ENCODE measurements around the gene TPM3.
"Not testable (repeated sequence)": the region's sequence is repeated elsewhere in the genome, so short reads cannot be mapped to it uniquely, and the experiment has no call there.

Gene TPM3

DNA sequence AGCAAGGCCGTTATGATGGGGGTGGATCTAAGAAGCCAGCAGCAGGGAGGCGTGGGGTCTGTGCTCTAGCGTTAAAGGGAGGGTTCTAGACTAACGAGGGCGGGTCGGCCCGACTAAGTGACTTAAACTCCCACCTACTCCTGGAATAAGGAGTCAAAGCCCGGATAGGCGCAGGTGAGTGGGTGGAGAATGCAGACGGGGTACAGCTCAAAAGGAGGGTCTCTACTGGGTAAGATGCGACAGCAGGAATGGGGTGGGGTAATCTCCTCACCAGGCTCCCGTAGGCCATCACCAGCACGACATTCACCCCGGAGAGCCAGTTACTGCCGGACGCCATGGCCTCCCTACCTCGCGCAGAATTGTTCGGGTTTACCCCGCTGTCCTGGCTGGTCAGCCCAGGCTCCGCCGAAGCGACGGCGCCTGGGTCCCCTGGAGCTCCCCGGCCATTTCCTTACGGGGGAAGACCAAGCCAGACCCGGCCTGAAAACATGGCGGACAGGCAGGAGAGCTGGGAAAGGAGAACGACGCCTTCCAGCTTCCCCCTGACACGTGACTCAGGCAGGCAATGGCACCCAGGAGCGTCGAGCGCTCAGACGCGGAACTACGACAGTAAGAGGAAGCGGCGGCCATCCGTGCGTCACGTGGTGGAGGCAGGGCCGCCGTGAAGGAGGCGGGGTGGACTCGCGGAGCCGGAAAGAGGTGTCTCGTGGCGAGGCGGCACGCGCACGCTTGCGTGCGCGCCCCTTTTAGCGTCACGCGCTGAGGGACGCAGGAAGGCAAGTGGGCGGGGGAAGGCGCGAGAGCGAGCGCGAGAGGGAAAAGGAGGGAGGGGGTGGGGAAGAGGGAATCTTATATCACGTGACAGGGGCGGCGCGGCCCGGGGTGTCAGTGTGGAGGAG is 28.4 kb upstream of the TPM3 start, which contains the start of gene UBAP2L:
UBAP2L (plus strand) TSS at position 885 of the 899 bp plus-strand sequence. CDS start 4,169 bp downstream, outside the sequence.
- H3K4me3 Mint-ChIP-seq, result peak within 1 kb of the TSS; percentile 95 to 96
- peak within 1 kb of the TSS; percentile 99 for H3K27ac Mint-ChIP-seq
- H3K36me3 Mint-ChIP-seq, result peaks cover 34 to 49% of the 10 kb centered on the region in 2 donors
- peaks cover 24 to 67% of the 10 kb centered on the region in 2 donors for H3K4me1 Mint-ChIP-seq
- ATAC-seq (replicated peaks) (peak; percentile 92 to 95), DNase-seq (peak; percentile 99)
- H3K27me3 Mint-ChIP-seq, result no peaks in the 10 kb centered on the region
- no peaks in the 10 kb centered on the region for H3K9me3 Mint-ChIP-seq

GRCh38 chr1:154219541-154219940 is 27.6 kb upstream of the TPM3 start:
- Mint-ChIP-seq H3K27ac (peak overlapping the region; percentile 99), H3K9me3 (no peaks in the 10 kb centered on the region), H3K27me3 (no peaks in the 10 kb centered on the region), H3K36me3 (peaks cover 34 to 48% of the 10 kb centered on the region in 2 donors), H3K4me3 (peak overlapping the region; percentile 95 to 96), H3K4me1 (peaks cover 24 to 60% of the 10 kb centered on the region in 2 donors)
- ATAC-seq (replicated peaks) (no peak), DNase-seq (no peak)

DNA sequence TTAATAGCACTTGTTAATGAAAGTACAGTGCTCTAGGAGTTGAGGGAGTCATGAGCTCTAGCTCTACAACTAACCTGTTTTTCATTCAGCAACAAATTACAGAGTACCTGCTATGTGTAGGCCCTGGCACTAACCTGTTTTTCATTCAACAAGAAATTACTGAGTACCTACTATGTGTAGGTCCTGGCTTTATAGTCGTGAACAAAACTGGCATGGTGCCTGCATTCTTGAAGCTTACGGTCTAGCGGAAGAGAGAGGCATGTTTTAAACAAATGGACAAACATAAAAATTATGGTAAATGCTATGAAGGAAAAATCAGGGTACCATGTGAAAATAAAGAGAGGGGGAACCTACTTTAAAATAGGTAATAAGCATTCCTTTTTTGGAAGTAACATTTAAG is 26.6 kb upstream of the TPM3 start:
- Mint-ChIP-seq H3K4me1 (peaks cover 20 to 50% of the 10 kb centered on the region in 2 donors), H3K27me3 (no peaks in the 10 kb centered on the region), H3K36me3 (peaks cover 34 to 45% of the 10 kb centered on the region in 2 donors)

DNA sequence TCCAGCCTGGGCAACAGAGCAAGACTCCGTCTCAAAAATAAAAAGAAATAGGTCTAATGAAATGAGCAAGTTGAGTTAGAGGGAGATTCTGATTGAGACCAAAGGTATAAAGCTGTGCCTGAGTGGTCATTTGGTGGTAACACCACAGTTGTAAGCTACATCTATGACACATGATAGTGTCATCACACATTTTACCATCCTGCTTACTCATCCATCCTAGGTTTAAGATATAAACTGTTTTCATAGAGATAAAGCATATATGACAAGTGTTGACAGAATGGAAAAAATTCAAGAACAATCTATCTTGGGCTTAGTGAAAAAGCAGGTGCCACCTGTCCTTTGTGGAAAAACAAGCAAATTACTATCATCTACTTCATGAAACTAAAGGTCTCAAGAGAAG is 21.4 kb upstream of the TPM3 start:
- no peaks in the 10 kb centered on the region for H3K27me3 Mint-ChIP-seq
- peaks cover 27 to 43% of the 10 kb centered on the region in 2 donors for H3K36me3 Mint-ChIP-seq
- peaks cover 5 to 22% of the 10 kb centered on the region in 2 donors for H3K4me1 Mint-ChIP-seq
- H3K4me3 Mint-ChIP-seq, result no peak overlapping the region
- DNase-seq, result no peak
- H3K9me3 Mint-ChIP-seq, result no peaks in the 10 kb centered on the region
- H3K27ac Mint-ChIP-seq, result no peak overlapping the region
- ATAC-seq (replicated peaks), result no peak

More for the DNA sequence above, 26.6 kb upstream of the TPM3 start:
- Mint-ChIP-seq H3K27ac (peak overlapping the region; percentile 33), H3K9me3 (no peaks in the 10 kb centered on the region), H3K4me3 (peak overlapping the region; percentile 95 to 96)
- DNase-seq (no peak), ATAC-seq (replicated peaks) (no peak)

DNA sequence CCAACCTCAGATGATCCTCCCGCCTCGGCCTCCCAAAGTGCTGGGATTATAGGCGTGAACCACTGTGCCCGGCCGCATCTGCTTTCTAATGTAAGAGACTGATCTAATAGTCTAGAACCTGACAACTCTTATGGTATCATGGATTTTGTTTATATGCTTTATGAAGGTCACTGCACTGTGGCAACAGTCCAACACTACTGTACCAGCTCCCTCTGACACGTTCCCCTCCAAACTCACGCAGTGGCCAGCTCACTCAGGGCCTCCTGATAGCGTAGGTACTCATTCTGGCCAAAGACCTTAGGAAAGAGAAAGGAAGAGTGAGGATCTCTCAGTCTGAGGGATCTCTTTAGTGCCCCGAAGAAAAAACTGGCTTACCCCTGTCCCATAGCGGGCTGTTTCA is 20.2 kb upstream of the TPM3 start:
- Mint-ChIP-seq H3K36me3 (peaks cover 27 to 42% of the 10 kb centered on the region in 2 donors), H3K4me1 (peaks cover 6 to 17% of the 10 kb centered on the region in 2 donors), H3K4me3 (no peak overlapping the region), H3K27me3 (no peaks in the 10 kb centered on the region), H3K9me3 (no peaks in the 10 kb centered on the region), H3K27ac (no peak overlapping the region)
- ATAC-seq (replicated peaks), result no peak
- DNase-seq, result no peak

- no peak for DNase-seq
- Mint-ChIP-seq H3K4me1 (peaks cover 8 to 11% of the 10 kb centered on the region in 2 donors), H3K4me3 (no peak overlapping the region), H3K27ac (no peak overlapping the region), H3K27me3 (no peaks in the 10 kb centered on the region), H3K36me3 (peaks cover 36 to 53% of the 10 kb centered on the region in 2 donors), H3K9me3 (no peaks in the 10 kb centered on the region)
- no peak for ATAC-seq (replicated peaks)
Observed at GRCh38 chr1:154208677-154209388, 16.9 kb upstream of the TPM3 start.

- Mint-ChIP-seq H3K27me3 (no peaks in the 10 kb centered on the region), H3K4me3 (no peak overlapping the region), H3K27ac (peak overlapping the region; percentile 89), H3K9me3 (no peaks in the 10 kb centered on the region), H3K4me1 (peaks cover 8 to 11% of the 10 kb centered on the region in 2 donors), H3K36me3 (peaks cover 36 to 49% of the 10 kb centered on the region in 2 donors)
- DNase-seq (no peak), ATAC-seq (replicated peaks) (no peak)
Observed at GRCh38 chr1:154207262-154207661, 15.4 kb upstream of the TPM3 start.

DNA sequence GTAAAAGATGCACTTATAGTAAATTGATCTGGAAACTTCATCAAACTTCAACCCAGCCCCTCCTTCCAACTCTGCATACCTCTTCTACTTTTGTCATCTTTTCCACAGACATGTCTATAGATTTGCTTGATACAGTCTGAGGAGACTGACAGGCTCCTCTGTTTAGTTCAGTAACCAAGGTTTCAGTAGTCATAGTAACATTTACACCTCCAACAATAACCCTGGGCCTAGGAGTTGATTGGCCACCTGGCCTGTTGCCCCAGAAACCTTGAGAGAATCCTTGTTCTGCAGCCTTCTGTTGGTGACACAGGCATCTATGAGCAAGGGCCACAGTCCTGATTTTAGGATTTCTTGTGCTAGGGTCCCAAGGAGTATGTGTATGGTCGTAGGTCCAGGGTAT is 14.3 kb upstream of the TPM3 start, which contains the start of gene CFAP141:
CFAP141 (minus strand) TSS at position 138 of the 400 bp plus-strand sequence; CDS start at position 112, 26 bp downstream.
- H3K27ac Mint-ChIP-seq, result peak within 1 kb of the TSS; percentile 33
- H3K4me1 Mint-ChIP-seq, result peaks cover 8 to 11% of the 10 kb centered on the region in 2 donors
- H3K27me3 Mint-ChIP-seq, result no peaks in the 10 kb centered on the region
- no peak for DNase-seq
- peak; percentile 59 to 73 for ATAC-seq (replicated peaks)
- H3K36me3 Mint-ChIP-seq, result peaks cover 31 to 44% of the 10 kb centered on the region in 2 donors
- no peak within 1 kb of the TSS for H3K4me3 Mint-ChIP-seq
- H3K9me3 Mint-ChIP-seq, result no peaks in the 10 kb centered on the region

DNA sequence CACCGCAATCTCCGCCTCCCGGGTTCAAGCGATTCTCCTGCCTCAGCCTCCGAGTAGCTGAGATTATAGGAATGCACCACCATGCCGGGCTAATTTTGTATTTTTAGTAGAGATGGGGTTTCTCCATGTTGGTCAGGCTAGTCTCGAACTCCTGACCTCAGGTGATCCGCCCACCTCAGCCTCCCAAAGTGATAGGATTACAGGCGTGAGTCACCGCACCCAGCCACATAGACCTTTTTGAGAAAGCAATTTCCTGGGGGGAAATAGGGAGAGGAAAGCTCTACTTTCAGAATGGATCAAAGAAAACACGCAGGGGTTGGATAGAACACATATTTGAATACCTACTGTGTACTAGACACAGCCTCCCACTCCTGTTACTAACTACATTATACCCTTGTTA is 13.9 kb upstream of the TPM3 start:
- H3K9me3 Mint-ChIP-seq; DNase-seq; H3K27me3 Mint-ChIP-seq; H3K4me3 Mint-ChIP-seq; ATAC-seq (replicated peaks): not testable (repeated sequence)
- Mint-ChIP-seq H3K36me3 (peaks cover 31 to 44% of the 10 kb centered on the region in 2 donors), H3K27ac (peak overlapping the region; percentile 33), H3K4me1 (peaks cover 8 to 11% of the 10 kb centered on the region in 2 donors)

DNA sequence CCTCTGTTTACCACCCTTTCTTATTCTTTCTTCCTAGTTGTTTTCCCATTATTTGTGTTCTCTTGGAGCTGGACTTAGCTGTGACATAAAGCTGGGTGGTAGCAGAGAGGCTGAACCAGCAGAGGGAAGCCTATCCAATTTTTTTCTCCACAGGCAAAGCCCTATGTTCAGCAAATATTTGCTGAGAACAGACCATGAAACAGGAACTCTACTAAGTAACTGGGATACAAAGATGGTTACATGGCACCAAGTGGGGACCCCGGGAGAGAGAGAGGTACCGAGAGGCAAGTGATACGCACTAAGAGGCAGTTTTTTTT is 7.6 kb upstream of the TPM3 start:
- Mint-ChIP-seq H3K27ac (no peak overlapping the region), H3K9me3 (no peaks in the 10 kb centered on the region), H3K4me1 (no peaks in the 10 kb centered on the region), H3K4me3 (no peak overlapping the region), H3K36me3 (no peaks in the 10 kb centered on the region), H3K27me3 (no peaks in the 10 kb centered on the region)
- DNase-seq (no peak), ATAC-seq (replicated peaks) (no peak)

DNA sequence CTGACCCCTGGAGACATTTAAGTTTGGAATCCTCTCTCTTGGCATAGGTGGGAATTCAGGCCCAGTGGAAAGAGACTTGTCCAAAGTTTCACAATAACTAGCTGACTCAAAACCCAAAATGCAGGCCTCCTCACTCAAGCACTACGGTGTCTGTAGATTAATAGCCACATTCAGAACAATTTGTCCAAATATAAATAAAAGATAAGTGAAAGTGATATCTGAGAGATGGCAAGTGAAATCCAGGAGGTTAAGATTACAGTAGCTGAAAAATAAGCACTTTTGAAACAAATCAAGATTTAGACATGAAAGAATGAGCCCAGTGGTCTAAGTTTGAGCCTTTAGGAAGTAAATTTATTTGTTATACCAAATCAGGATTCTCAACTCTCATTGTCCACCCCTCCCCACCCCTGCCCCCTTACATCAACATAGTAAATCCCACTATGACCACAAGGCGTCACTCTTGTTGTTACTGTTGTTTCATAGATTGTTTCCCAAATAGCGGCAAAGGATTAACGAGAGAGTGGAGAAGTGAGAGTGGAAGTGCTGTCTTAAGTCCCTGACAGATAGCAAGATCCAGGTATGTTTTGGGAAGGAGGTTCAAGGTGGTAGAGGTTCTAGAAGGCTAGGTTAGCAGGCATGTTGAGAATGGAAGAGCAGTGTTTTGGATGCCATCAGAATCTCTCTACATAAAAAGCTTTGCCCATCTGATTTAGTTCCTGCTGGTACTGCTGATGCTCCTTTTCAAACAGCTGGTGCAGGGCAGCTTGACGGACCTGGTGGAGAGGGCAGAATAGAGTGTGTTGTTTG is 7.1 kb upstream of the TPM3 start:
- peaks cover 2 to 4% of the 10 kb centered on the region in 2 donors for H3K27me3 Mint-ChIP-seq
- H3K4me3 Mint-ChIP-seq, result no peak overlapping the region
- no peaks in the 10 kb centered on the region for H3K9me3 Mint-ChIP-seq
- ATAC-seq (replicated peaks) (peak; percentile 69 to 75), DNase-seq (peak; percentile 20)
- H3K36me3 Mint-ChIP-seq, result no peaks in the 10 kb centered on the region
- H3K4me1 Mint-ChIP-seq, result peaks cover 0 to 6% of the 10 kb centered on the region in 2 donors
- no peak overlapping the region for H3K27ac Mint-ChIP-seq

DNA sequence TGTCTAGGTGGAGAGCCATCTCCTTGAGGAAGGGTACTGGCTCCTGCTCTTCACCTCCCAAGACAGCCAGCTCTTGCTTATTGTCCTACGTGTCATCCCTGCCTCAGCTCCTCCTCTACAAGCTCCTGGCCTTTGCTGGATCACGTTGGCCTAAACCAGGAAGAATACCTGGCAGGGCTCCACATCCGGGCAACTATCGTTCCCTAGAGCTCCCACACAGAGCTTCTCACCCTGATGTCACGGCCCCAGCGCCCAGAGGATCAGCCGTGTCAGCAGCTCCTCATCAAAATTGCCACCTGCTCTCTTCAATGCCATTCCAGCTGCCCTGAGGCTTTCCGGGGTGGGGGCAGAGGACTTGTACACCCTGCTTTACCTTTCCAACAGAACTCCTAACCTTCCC is 1.9 kb upstream of the TPM3 start:
- H3K36me3 Mint-ChIP-seq, result no peaks in the 10 kb centered on the region
- no peak overlapping the region for H3K27ac Mint-ChIP-seq
- H3K4me1 Mint-ChIP-seq, result peaks cover 9 to 16% of the 10 kb centered on the region in 2 donors
- H3K27me3 Mint-ChIP-seq, result peaks cover 26 to 31% of the 10 kb centered on the region in 2 donors
- no peak overlapping the region for H3K4me3 Mint-ChIP-seq
- ATAC-seq (replicated peaks) (no peak), DNase-seq (no peak)
- H3K9me3 Mint-ChIP-seq, result no peaks in the 10 kb centered on the region

DNA sequence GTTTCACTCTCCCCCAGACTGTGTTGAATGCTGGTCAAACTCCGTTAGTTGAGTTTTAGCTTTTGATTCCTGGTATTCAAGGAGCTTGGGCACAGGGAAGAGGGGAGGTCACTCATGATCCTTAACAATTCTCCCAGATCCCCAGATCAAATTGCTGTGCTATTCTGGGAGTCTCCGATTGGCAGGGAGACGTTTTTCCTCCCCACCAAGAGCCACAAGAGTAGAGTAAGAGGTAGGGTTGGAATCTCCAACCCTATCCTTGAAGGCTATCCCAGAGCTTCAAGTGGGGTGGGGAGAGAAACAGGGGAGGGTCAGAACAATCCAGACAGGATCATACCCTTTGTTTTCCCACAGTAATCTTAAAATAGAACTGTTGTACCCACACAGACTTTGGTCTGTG is 576 bp upstream of the TPM3 start:
- H3K27ac Mint-ChIP-seq, result no peak overlapping the region
- no peaks in the 10 kb centered on the region for H3K36me3 Mint-ChIP-seq

DNA sequence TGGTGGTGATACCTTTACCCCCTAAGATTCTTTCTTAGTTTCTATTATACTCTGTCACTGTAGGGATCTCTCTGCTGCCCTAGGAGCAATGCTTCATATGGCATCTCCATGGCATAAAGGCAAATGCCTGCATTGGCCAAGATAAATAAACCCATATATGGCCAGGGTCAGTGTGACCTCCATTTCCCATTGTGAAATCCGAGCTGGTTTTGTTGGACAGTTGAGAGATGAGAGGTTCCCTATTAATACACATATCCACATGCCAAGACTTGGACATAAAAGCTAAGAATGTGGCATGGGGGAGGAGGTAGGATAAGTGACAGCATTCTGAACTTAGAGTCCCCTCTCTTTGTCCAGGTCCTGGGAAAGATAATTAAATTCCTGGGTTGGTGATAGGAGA is 1.4 kb downstream of the TPM3 start:
- H3K36me3 Mint-ChIP-seq, result no peaks in the 10 kb centered on the region
- no peak overlapping the region for H3K4me3 Mint-ChIP-seq
- ATAC-seq (replicated peaks) (no peak), DNase-seq (no peak)
- peaks cover 9 to 16% of the 10 kb centered on the region in 2 donors for H3K4me1 Mint-ChIP-seq
- peaks cover 26 to 31% of the 10 kb centered on the region in 2 donors for H3K27me3 Mint-ChIP-seq
- H3K9me3 Mint-ChIP-seq, result no peaks in the 10 kb centered on the region
- H3K27ac Mint-ChIP-seq, result no peak overlapping the region

More for the DNA sequence above, 576 bp upstream of the TPM3 start:
- Mint-ChIP-seq H3K4me3 (no peak overlapping the region), H3K4me1 (peaks cover 9 to 16% of the 10 kb centered on the region in 2 donors), H3K27me3 (peaks cover 26 to 31% of the 10 kb centered on the region in 2 donors), H3K9me3 (no peaks in the 10 kb centered on the region)
- DNase-seq, result no peak
- ATAC-seq (replicated peaks), result no peak

All from stimulated activated naive B cell treated with anti-CD40 and anti-IgM and Interleukin-4, amounts not matched to agents 10 μg/mL and 1 μg/mL and 100 μg/mL, for 72 hours (primary cell).